HepG2 (cell line): ENCODE results near the gene TEX261. TPM values are rescaled to one million over a fixed set of nuclear protein-coding genes. Genes with fewer than 3 reads are reported as not detected.

ENCODE experiments used
- ATAC-seq: fragments of 200-7000 bp; cut with Tn5 transposase; 3 replicates; pipeline ENCODE4 v1.9.1; 2020; ENCODE audit warnings: mild to moderate bottlenecking, moderate library complexity
- BruUV-seq: library from RNA; stranded (reverse); fragments of 400-500 nt; replicated peaks from 2 replicates; lab custom pipeline; 2021; lab: Mats Ljungman, UMichigan
- CTCF ChIA-PET: fragments of 300-600 bp; formaldehyde crosslinking; extraction: SDS; loops from one replicate; lab custom pipeline; 2021; ENCODE audit warnings: low total read pairs, inconsistent platforms, low intra/inter-chr PET ratio; lab: Yijun Ruan, JAX
- POLR2A ChIA-PET: fragments of 350-600 bp; sonication (Branson Sonifier 250); formaldehyde crosslinking; loops from one replicate; lab custom pipeline; 2020; ENCODE audit warnings: antibody characterized with exemption, inconsistent platforms; lab: Yijun Ruan, JAX
- DNase-seq: peaks from one replicate; pipeline ENCODE4 v3.0.0-alpha.2; 2015; ENCODE audit warnings: low spot score
- FAIRE-seq: peaks from 3 replicates; lab custom pipeline; 2011; peaks lifted over from hg19 to GRCh38; lab: Jason Lieb, UNC
- H2AFZ ChIP-seq: one replicate; pipeline ENCODE4 v1.6.1; 2011; ENCODE audit warnings: low read length, inconsistent platforms
- H3K27ac ChIP-seq: fragments of 300-600 bp; 3 replicates; pipeline ENCODE4 v1.8.0; 2011; ENCODE audit warnings: mixed run types, mild to moderate bottlenecking, mixed read lengths, low read length, inconsistent platforms; ENCODE audit not compliant: insufficient read depth; ENCODE audit errors: extremely low read length
- H3K27me3 ChIP-seq, 2 experiments: fragments of 200-600 bp in 1 of 2; 2 replicates in 1 of 2; 3 replicates in 1 of 2; pipeline versions ENCODE4 v1.6.0 to v1.8.0; 2011; ENCODE audit warnings: low read length in 2 of 2, mild to moderate bottlenecking in 2 of 2, moderate library complexity in 2 of 2, inconsistent platforms in 1 of 2; ENCODE audit not compliant: insufficient read depth in 2 of 2, control insufficient read depth in 1 of 2
- H3K36me3 ChIP-seq, 2 experiments: fragments of 200-600 bp in 1 of 2; replicated peaks in 1 of 2; 2 replicates in 1 of 2; 3 replicates in 1 of 2; pipeline versions ENCODE4 v1.5.1 to v1.8.0; 2011; ENCODE audit warnings: low read length in 2 of 2, inconsistent platforms in 1 of 2; ENCODE audit not compliant: insufficient read depth in 2 of 2, control insufficient read depth in 1 of 2
- H3K4me1 ChIP-seq: 2 replicates; pipeline ENCODE4 v1.5.1; 2012; ENCODE audit warnings: low read length, inconsistent platforms; ENCODE audit not compliant: insufficient read depth
- H3K4me2 ChIP-seq: 2 replicates; pipeline ENCODE4 v1.6.0; 2011; ENCODE audit warnings: low read depth, low read length, inconsistent platforms
- H3K4me3 ChIP-seq, 3 experiments: fragments of 200-600 bp in 1 of 3; sonication (generic), shearing (Covaris generic) in 1 of 3; replicated peaks in 1 of 3; 2 replicates each; pipeline ENCODE4 v1.5.1; 2011 to 2016; ENCODE audit warnings: low read length in 3 of 3, inconsistent platforms in 2 of 3, low read depth in 2 of 3, mild to moderate bottlenecking in 2 of 3, control low read depth in 1 of 3, mixed read lengths in 1 of 3; ENCODE audit not compliant: insufficient read depth in 1 of 3
- H3K79me2 ChIP-seq: one replicate; pipeline ENCODE4 v1.6.1; 2011; ENCODE audit warnings: low read length, inconsistent platforms; ENCODE audit not compliant: insufficient read depth
- H3K9ac ChIP-seq: 2 replicates; pipeline ENCODE4 v1.6.0; 2011; ENCODE audit warnings: mild to moderate bottlenecking, low read depth, low read length, inconsistent platforms; ENCODE audit not compliant: insufficient read depth
- H3K9me3 ChIP-seq: 2 replicates; pipeline ENCODE4 v1.5.1; 2012; ENCODE audit warnings: mild to moderate bottlenecking, low read length
- H4K20me1 ChIP-seq: 2 replicates; pipeline ENCODE4 v1.6.0; 2011; ENCODE audit warnings: inconsistent platforms, mild to moderate bottlenecking, low read length, moderate library complexity; ENCODE audit not compliant: insufficient read depth
- ATAD3A ChIP-seq: sonication (generic); formaldehyde crosslinking; IDR thresholded peaks from 2 replicates; pipeline ENCODE4 v1.4.0; 2020; ENCODE audit warnings: missing genetic modification reagents
- BORCS8-MEF2B ChIP-seq: sonication (generic); formaldehyde crosslinking; IDR thresholded peaks from 2 replicates; pipeline ENCODE4 v1.8.0; 2022; ENCODE audit warnings: mild to moderate bottlenecking, missing genetic modification reagents
- KMT2B ChIP-seq: IDR thresholded peaks from 2 replicates; pipeline ENCODE4 v1.6.1; 2016; ENCODE audit warnings: missing genetic modification reagents, missing compliant biosample characterization
- MBNL3 ChIP-seq: fragments of 250-450 bp; sonication (Bioruptor Pico); conservative IDR thresholded peaks from 2 replicates; pipeline ENCODE4 v1.8.0; 2022; ENCODE audit warnings: mild to moderate bottlenecking, inconsistent platforms
- NFKBIZ ChIP-seq: IDR thresholded peaks from 2 replicates; pipeline ENCODE4 v1.6.1; 2018; ENCODE audit warnings: missing genetic modification reagents, missing compliant biosample characterization
- WGBS: methylation state at CpG from one replicate; pipeline ENCODE4 v1.1.6; 2017; ENCODE audit warnings: low lambda C conversion rate; 5-methylcytosine and 5-hydroxymethylcytosine counted together
- in situ Hi-C: cut with HindIII; loops from 2 replicates; pipeline ENCODE4 v1.10.0; 2017; ENCODE audit warnings: low pct_unique_long_range_greater_than_20kb; ENCODE audit not compliant: extremely low pct_ligation_motif_present
- intact Hi-C: fragments of 100-400 bp; cut with micrococcal nuclease; formaldehyde crosslinking; loops from one replicate; pipeline ENCODE4 v1.10.0; 2022; ENCODE audit not compliant: unreplicated experiment
- polyA plus RNA-seq, 8 experiments: library from polyadenylated mRNA; depleted of rRNA in 3 of 8; stranded (reverse) in 7 of 8; unstranded in 1 of 8; fragments of >200 nt; fragmentation: Illumina TruSeq in 4 of 8; extraction: Trizol in 4 of 8; gene quantifications; 2 replicates each; pipeline versions ENCODE4 v1.2.1 to v1.2.3, GENCODE V29; 2011 to 2016; ENCODE audit warnings: low read depth in 4 of 8, missing spikeins in 1 of 8, mixed read lengths in 1 of 8; ENCODE audit not compliant: insufficient read depth in 1 of 8
- total RNA-seq, 5 experiments: library from RNA; depleted of rRNA; stranded (reverse); fragments of >200 nt; fragmentation: Illumina TruSeq; extraction: Trizol; gene quantifications; 2 replicates each; pipeline ENCODE4 v1.2.3, GENCODE V29; 2016; ENCODE audit warnings: low read depth in 1 of 5

Gene TEX261
- total and polyA plus RNA-seq, 2 of the 13 experiments (the other 11 are each of a cell fraction or from before 2014, with no cell fraction given) = 43.8 to 78.7 TPM

GRCh38 chr2:70988726-70989648 lies 5.7 kb downstream of the TEX261 start:
- H4K20me1 ChIP-seq = peaks cover 7% of the 10 kb centered on the region
- in situ Hi-C loops = no loop called here
- TF ChIP-seq KMT2B = no peak
- TF ChIP-seq MBNL3 (CRISPR knock-in tag) = no peak
- no peak for TF ChIP-seq ATAD3A
- TF ChIP-seq, all 625 proteins: peak for 0
- BruUV-seq = no TSS peak
- FAIRE-seq = no peak
- ChIA-PET CTCF (no interaction called here), POLR2A (no interaction called here)
- H3K4me2 ChIP-seq = no peak overlapping the region
- peaks cover 14% of the 10 kb centered on the region for H3K79me2 ChIP-seq
- DNase-seq = no peak
- no peak overlapping the region for H3K9ac ChIP-seq
- WGBS = 96% methylated on average over 16 of the region's 16 CpGs
- ATAC-seq = no peak
- intact Hi-C loops = no loop called here
- no peak overlapping the region for H3K4me3 ChIP-seq
- H2AFZ ChIP-seq = no peak overlapping the region
- H3K27me3 ChIP-seq = no peaks in the 10 kb centered on the region
- H3K4me1 ChIP-seq = peaks cover 15% of the 10 kb centered on the region
- H3K36me3 ChIP-seq = peaks cover 43 to 54% of the 10 kb centered on the region in 2 experiments
- H3K9me3 ChIP-seq = no peaks in the 10 kb centered on the region
- H3K27ac ChIP-seq = no peak overlapping the region

GRCh38 chr2:70988151-70988550 lies 6.5 kb downstream of the TEX261 start:
- BruUV-seq = no TSS peak
- peaks cover 7% of the 10 kb centered on the region for H3K4me1 ChIP-seq
- ATAC-seq (no peak), DNase-seq (no peak), FAIRE-seq (no peak)
- no peak for TF ChIP-seq NFKBIZ (CRISPR knock-in tag)
- TF ChIP-seq BORCS8-MEF2B = no peak
- no peak overlapping the region for H3K9ac ChIP-seq
- no peak overlapping the region for H3K4me2 ChIP-seq
- ChIA-PET POLR2A (no interaction called here), CTCF (no interaction called here)
- peaks cover 43 to 54% of the 10 kb centered on the region in 2 experiments for H3K36me3 ChIP-seq
- H3K27ac ChIP-seq = no peak overlapping the region
- no peaks in the 10 kb centered on the region for H3K27me3 ChIP-seq
- no peak overlapping the region for H2AFZ ChIP-seq
- 98% methylated on average over 4 of the region's 4 CpGs for WGBS
- in situ Hi-C loops (no loop called here), intact Hi-C loops (no loop called here)
- no peaks in the 10 kb centered on the region for H4K20me1 ChIP-seq
- H3K79me2 ChIP-seq = peaks cover 6% of the 10 kb centered on the region
- no peak overlapping the region for H3K4me3 ChIP-seq
- H3K9me3 ChIP-seq = no peaks in the 10 kb centered on the region
